ENCODE results near the gene HIVEP3. TPM values are rescaled to one million over a fixed set of nuclear protein-coding genes. Genes with fewer than 3 reads are reported as not detected.
A peak's percentile ranks its signal among the peaks of the same experiment; 100 is the strongest.
"Not testable (repeated sequence)": the region's sequence is repeated elsewhere in the genome, so short reads cannot be mapped to it uniquely, and the experiment has no call there.

HIVEP3 gene
- total RNA-seq, 1 experiment from 2014 or later, result 2.8 TPM

GRCh38 chr1:41564741-41565475 lies 353.8 kb downstream of the HIVEP3 start:
- Histone ChIP-seq H3K36me3 (no peaks in the 10 kb centered on the region; the same call in 1 of the 2 replicates), H3K4me3 (no peak overlapping the region), H3K27me3 (no peaks in the 10 kb centered on the region), H3K27ac (no peak overlapping the region), H3K4me1 (no peaks in the 10 kb centered on the region), H3K9me3 (replicated peaks) (no peaks in the 10 kb centered on the region)
- no peak for DNase-seq

DNA sequence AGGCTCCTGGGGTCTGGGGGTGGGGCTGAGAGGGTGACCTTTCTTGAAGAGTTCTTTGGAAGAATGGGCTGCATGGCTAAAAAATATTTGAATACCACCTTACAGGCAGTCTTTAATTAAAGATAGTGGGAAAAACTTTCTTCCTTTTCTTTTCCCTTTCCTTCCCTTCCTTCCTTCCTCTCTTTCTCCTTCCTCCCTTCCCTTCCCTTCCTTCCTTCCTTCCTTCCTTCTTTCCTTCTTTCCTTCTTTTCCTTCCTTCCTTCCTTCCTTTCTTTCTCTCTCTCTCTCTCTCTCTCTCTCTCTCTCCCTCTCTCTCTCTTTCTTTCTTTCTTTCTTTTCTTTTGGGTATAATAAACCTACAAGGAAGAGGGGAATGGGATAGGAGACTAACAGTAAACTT lies 356.4 kb downstream of the HIVEP3 start:
- no peaks in the 10 kb centered on the region for H3K9me3 ChIP-seq (replicated peaks)
- no peaks in the 10 kb centered on the region for H3K27me3 ChIP-seq
- no peaks in the 10 kb centered on the region; the same call in 1 of the 2 replicates for H3K36me3 ChIP-seq
- H3K27ac ChIP-seq, result no peak overlapping the region
- no peak for DNase-seq
- H3K4me3 ChIP-seq, result no peak overlapping the region
- H3K4me1 ChIP-seq, result peaks cover 15% of the 10 kb centered on the region

DNA sequence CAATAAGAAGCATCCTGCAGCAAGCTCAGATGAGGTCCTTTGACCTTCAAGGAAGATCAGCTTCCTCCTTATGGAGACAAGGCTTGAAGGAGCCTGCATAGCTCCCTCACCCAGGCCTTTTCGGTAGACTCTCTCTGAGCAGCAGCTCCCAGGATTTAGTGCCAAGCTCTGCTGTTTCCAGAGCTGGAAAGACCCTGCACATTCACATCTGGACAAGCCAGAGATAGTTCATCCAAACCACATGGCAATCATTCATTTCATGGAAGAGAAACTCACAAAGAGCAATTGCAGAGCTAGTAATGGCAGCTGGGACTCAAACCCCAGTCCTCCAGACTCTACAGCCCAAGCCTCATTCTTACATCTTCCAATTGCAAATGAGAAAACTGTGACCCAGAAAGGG lies 357.8 kb downstream of the HIVEP3 start:
- Histone ChIP-seq H3K36me3 (no peaks in the 10 kb centered on the region), H3K4me3 (no peak overlapping the region), H3K9me3 (replicated peaks) (0 out of 2 replicates have a peak, but pooled peaks cover 3% of the 10 kb centered on the region), H3K4me1 (peaks cover 15% of the 10 kb centered on the region), H3K27ac (no peak overlapping the region), H3K27me3 (no peaks in the 10 kb centered on the region)
- no peak for DNase-seq

DNA sequence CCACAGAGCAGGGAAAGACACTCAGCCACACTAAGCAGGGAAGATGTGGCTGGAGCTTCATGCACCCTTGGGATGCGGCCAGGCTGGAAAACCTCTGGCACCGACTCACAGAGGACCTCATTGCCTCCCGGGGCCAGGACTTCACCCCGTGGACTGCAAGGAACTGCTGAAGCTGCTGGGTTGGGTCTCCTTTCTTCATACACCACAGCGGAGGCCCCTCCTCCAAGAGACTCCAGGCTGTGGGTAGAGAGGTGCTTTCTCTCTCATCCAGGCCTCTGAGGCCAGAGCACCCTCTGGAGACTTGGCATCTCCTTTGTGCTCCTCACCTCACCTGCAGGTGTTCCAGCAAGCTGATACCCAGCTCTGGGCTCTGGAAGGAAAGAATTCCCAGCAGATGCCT lies 358.2 kb downstream of the HIVEP3 start:
- no peak overlapping the region for H3K27ac ChIP-seq
- H3K27me3 ChIP-seq, result no peaks in the 10 kb centered on the region
- 0 out of 2 replicates have a peak, but pooled peaks cover 7% of the 10 kb centered on the region for H3K9me3 ChIP-seq (replicated peaks)
- H3K4me3 ChIP-seq, result no peak overlapping the region
- peaks cover 15% of the 10 kb centered on the region for H3K4me1 ChIP-seq
- no peak for DNase-seq
- no peaks in the 10 kb centered on the region for H3K36me3 ChIP-seq

DNA sequence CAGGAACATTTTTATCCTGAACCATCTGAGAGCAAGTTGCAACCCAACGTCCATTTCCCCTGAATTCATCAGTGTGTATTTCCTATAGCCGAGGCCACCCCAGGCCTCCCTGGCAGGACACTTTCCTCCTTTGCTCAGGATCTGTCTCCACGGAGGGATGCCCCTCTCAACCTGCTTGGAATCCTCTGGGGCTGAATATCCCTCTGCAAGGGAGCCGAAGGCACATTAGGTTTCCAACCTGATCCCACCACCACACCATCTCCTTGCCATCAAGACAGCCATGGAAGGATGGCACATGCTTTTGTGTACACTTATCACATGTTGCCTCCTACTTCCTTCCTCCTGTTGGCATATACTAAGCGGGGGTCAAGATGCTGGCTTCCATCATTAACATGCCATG lies 359.4 kb downstream of the HIVEP3 start:
- no peak for DNase-seq
- Histone ChIP-seq H3K27me3 (no peaks in the 10 kb centered on the region), H3K9me3 (replicated peaks) (0 out of 2 replicates have a peak, but pooled peaks cover 8% of the 10 kb centered on the region), H3K4me1 (peaks cover 15% of the 10 kb centered on the region), H3K4me3 (no peak overlapping the region), H3K36me3 (no peaks in the 10 kb centered on the region), H3K27ac (peak overlapping the region; percentile 36)

- no peaks in the 10 kb centered on the region for H3K36me3 ChIP-seq
- H3K9me3 ChIP-seq (replicated peaks), result peaks cover 8% of the 10 kb centered on the region; the same call in 1 of the 2 replicates
- peak; percentile 98 for DNase-seq
- peak overlapping the region; percentile 36 for H3K27ac ChIP-seq
- H3K4me1 ChIP-seq, result peaks cover 15% of the 10 kb centered on the region
- H3K27me3 ChIP-seq, result no peaks in the 10 kb centered on the region
- H3K4me3 ChIP-seq, result no peak overlapping the region
Observed at GRCh38 chr1:41558761-41559171, 360.0 kb downstream of the HIVEP3 start.

GRCh38 chr1:41557751-41558455 lies 360.8 kb downstream of the HIVEP3 start:
- no peak for DNase-seq
- Histone ChIP-seq H3K9me3 (replicated peaks) (peaks cover 12% of the 10 kb centered on the region), H3K4me3 (no peak overlapping the region), H3K36me3 (no peaks in the 10 kb centered on the region), H3K4me1 (peaks cover 15% of the 10 kb centered on the region), H3K27me3 (no peaks in the 10 kb centered on the region), H3K27ac (peak overlapping the region; percentile 33)

- not testable (repeated sequence) for DNase-seq, H3K27me3 ChIP-seq, H3K4me3 ChIP-seq, H3K36me3 ChIP-seq, H3K27ac ChIP-seq
- peaks cover 18% of the 10 kb centered on the region for H3K9me3 ChIP-seq (replicated peaks)
- H3K4me1 ChIP-seq, result peaks cover 15% of the 10 kb centered on the region
Observed at GRCh38 chr1:41554746-41555145, 364.0 kb downstream of the HIVEP3 start.

- no peak for DNase-seq
Observed at GRCh38 chr1:41547781-41548560, 370.8 kb downstream of the HIVEP3 start.

DNA sequence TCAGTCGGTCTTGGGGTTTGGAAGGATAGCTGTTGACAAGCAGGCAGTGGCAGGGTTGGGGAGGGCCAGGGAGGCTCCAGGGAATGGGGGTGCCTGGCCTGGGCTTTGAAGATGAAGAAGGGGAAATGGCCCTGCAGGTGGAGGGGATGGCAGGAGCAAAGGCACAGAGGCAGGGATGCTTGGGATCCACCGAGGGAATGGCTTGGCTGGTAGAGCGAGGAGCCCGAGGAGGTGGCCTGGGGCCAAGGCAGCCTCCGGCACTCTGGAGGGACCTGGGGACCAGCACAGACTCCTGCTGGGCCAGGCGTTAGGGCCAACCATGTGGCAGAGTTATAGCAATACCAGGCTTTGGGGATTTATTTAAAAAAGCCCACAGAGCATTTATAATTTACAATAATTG lies 371.4 kb downstream of the HIVEP3 start:
- Histone ChIP-seq H3K4me1 (no peaks in the 10 kb centered on the region), H3K36me3 (no peaks in the 10 kb centered on the region), H3K4me3 (no peak overlapping the region), H3K27me3 (no peaks in the 10 kb centered on the region), H3K27ac (no peak overlapping the region), H3K9me3 (replicated peaks) (0 out of 2 replicates have a peak, but pooled peaks cover 3% of the 10 kb centered on the region)
- DNase-seq, result no peak

More at GRCh38 chr1:41547781-41548560, 370.8 kb downstream of the HIVEP3 start:
- no peak overlapping the region for H3K4me3 ChIP-seq
- no peak overlapping the region for H3K27ac ChIP-seq
- H3K4me1 ChIP-seq, result no peaks in the 10 kb centered on the region
- H3K27me3 ChIP-seq, result no peaks in the 10 kb centered on the region
- no peaks in the 10 kb centered on the region for H3K36me3 ChIP-seq
- peaks cover 6% of the 10 kb centered on the region; the same call in 1 of the 2 replicates for H3K9me3 ChIP-seq (replicated peaks)

DNA sequence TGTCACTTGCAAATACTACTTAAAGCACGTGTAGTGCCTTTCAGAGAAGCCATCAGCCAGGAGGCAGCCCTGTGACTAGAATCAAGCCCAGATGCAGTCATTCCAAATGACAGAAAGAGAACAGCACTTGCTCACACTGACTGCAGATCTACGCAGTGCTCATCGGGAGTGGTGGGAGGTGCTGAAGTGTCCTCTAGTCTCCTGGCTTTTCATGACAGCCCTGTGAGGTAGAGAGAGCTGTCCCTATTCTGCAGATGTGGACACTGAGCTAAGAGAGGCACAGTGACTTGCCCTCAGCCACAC lies 371.9 kb downstream of the HIVEP3 start:
- Histone ChIP-seq H3K36me3 (no peaks in the 10 kb centered on the region), H3K27ac (no peak overlapping the region), H3K4me3 (no peak overlapping the region), H3K9me3 (replicated peaks) (0 out of 2 replicates have a peak, but pooled peaks cover 3% of the 10 kb centered on the region), H3K27me3 (no peaks in the 10 kb centered on the region), H3K4me1 (no peaks in the 10 kb centered on the region)
- no peak for DNase-seq

DNA sequence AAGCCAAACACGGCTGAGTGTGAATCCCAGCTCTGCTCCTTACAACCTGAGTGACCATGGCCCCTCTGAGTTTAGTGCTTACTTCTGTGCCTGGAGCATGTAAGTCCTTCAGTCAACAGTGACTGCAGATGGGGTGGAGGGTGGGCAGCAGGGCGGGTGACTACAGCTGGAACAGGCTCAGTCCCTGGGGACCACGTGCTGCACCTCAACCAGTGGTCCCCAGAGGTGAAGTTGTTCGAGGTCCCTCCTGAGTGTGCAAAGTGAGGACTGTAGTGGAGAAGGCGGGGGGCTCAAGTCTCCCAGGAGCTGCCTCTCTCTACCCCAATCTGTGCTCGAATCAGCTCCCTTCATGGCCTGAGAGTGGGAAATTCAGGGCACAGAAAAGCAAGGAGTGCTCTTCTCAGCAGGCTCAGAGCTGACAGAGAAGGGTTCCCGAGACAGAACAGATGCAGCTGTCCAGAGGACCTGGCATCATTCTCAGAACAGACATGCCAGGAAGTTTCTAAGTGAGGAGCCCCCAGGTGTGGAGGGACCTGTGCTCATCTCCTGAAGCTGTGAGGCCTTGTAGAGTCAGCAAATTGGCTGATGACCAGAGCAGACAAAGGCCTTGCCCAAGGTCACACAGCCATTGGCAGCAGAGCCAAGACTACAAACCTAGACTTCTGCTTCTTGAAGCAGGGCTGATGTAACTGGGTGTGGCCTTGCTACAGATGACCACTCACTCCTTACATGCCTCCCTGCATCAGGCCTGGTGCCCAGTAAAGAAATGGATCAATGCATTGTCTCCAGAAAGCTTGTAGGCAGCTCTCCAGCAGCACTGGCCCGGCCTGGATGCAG lies 372.5 kb downstream of the HIVEP3 start:
- no peak overlapping the region for H3K27ac ChIP-seq
- H3K4me1 ChIP-seq, result no peaks in the 10 kb centered on the region
- no peaks in the 10 kb centered on the region for H3K36me3 ChIP-seq
- 0 out of 2 replicates have a peak, but pooled peaks cover 3% of the 10 kb centered on the region for H3K9me3 ChIP-seq (replicated peaks)
- DNase-seq, result no peak
- H3K4me3 ChIP-seq, result no peak overlapping the region
- no peaks in the 10 kb centered on the region for H3K27me3 ChIP-seq

- no peaks in the 10 kb centered on the region for H3K36me3 ChIP-seq
- H3K4me3 ChIP-seq, result no peak overlapping the region
- DNase-seq, result no peak
- H3K9me3 ChIP-seq (replicated peaks), result no peaks in the 10 kb centered on the region
- no peak overlapping the region for H3K27ac ChIP-seq
- H3K4me1 ChIP-seq, result peaks cover 4% of the 10 kb centered on the region; the same call in 1 of the 2 replicates
- no peaks in the 10 kb centered on the region for H3K27me3 ChIP-seq
Observed at GRCh38 chr1:41542196-41542930, 376.4 kb downstream of the HIVEP3 start.

GRCh38 chr1:41541592-41541952 lies 377.1 kb downstream of the HIVEP3 start:
- no peak overlapping the region for H3K27ac ChIP-seq
- H3K9me3 ChIP-seq (replicated peaks), result no peaks in the 10 kb centered on the region
- H3K4me1 ChIP-seq, result peaks cover 4% of the 10 kb centered on the region; the same call in 1 of the 2 replicates
- DNase-seq, result no peak
- no peak overlapping the region for H3K4me3 ChIP-seq
- H3K36me3 ChIP-seq, result no peaks in the 10 kb centered on the region
- no peaks in the 10 kb centered on the region for H3K27me3 ChIP-seq

Measured in SJCRH30 (cell line).